MM.1S (cell line): ENCODE measurements around the gene CHST11.

Experiments used
- EZH2 ChIP-seq: fragments of 300-600 bp; sonication (generic); optimal IDR thresholded peaks from 2 replicates; pipeline ENCODE3; 2017; ENCODE audit warnings: low read depth, mild to moderate bottlenecking, antibody characterized with exemption, low read length, mixed read lengths
- EZH2phosphoT487 ChIP-seq: fragments of 300-600 bp; sonication (generic); IDR thresholded peaks from 2 replicates; pipeline ENCODE4 v1.6.1; 2018; ENCODE audit warnings: antibody characterized with exemption, low read length
- TF ChIP-seq, protein P1 (sequence below): fragments of 300-600 bp; sonication (generic); IDR thresholded peaks from 2 replicates; pipeline ENCODE4 v1.5.1; 2016; ENCODE audit warnings: antibody characterized with exemption, low read length, mixed read lengths

DNA sequence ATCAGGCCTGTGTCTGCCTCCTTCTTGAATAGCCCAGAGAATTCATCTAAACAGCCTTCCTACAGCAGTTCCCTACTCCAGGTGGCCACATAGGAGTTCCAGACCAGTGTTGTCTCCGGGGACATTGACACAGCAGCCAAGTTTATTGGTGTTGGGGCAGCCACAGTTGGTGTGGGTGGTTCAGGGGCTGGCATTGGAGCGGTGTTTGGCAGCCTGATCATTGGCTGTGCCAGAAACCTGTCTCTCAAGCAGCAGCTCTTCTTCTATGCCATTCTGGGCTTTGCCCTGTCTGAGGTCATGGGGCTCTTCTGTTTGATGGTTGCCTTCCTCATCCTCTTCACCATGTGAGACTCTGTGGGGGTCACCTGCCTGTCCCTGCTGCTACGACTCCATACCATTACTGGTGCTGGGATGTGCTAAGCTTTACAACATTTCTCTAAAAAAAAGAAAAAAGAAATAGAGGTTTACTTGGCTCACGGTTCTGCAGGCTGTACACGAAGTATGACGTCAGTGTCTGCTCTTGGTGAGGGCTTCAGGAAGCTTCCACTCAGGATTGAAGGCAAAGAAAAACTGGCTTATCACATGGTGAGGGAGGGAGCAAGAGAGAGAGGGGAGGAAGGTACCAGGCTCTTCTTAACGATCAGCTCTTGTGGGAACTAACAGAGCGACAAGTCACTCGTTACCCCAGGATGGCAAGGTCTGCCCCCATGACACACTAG lies 57.5 kb downstream of the CHST11 start:
- TF ChIP-seq, protein P1, sequence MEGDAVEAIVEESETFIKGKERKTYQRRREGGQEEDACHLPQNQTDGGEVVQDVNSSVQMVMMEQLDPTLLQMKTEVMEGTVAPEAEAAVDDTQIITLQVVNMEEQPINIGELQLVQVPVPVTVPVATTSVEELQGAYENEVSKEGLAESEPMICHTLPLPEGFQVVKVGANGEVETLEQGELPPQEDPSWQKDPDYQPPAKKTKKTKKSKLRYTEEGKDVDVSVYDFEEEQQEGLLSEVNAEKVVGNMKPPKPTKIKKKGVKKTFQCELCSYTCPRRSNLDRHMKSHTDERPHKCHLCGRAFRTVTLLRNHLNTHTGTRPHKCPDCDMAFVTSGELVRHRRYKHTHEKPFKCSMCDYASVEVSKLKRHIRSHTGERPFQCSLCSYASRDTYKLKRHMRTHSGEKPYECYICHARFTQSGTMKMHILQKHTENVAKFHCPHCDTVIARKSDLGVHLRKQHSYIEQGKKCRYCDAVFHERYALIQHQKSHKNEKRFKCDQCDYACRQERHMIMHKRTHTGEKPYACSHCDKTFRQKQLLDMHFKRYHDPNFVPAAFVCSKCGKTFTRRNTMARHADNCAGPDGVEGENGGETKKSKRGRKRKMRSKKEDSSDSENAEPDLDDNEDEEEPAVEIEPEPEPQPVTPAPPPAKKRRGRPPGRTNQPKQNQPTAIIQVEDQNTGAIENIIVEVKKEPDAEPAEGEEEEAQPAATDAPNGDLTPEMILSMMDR: no peak
- TF ChIP-seq EZH2phosphoT487: no peak
- TF ChIP-seq EZH2: no peak
